Measurements from ENCODE around the gene NELFCD. TPM values are rescaled to one million over a fixed set of nuclear protein-coding genes. Genes with fewer than 3 reads are reported as not detected.
"Not testable (repeated sequence)": the region's sequence is repeated elsewhere in the genome, so short reads cannot be mapped to it uniquely, and the experiment has no call there.

Gene NELFCD
- polyA plus RNA-seq, 6 donors from 2014 or later: 78.9 to 128 (median 86.2) TPM

- ATAC-seq (ENCODE audit: low read depth in 2 of 2): no peak
- Mint-ChIP-seq H3K36me3 (peaks cover 8 to 24% of the 10 kb centered on the region in 2 donors), H3K9me3 (no peaks in the 10 kb centered on the region), H3K27ac (peak overlapping the region; percentile 61 to 98 (median 94)), H3K4me3 (peak overlapping the region; percentile 81 to 97 (median 94)), H3K4me1 (peaks cover 26 to 56% (median 43%) of the 10 kb centered on the region in 3 donors), H3K27me3 (no peaks in the 10 kb centered on the region)
- no peak for DNase-seq
These were observed 50.0 kb downstream of the NELFCD start for GRCh38 chr20:59030911-59031563.

GRCh38 chr20:59031564-59032022 is 50.5 kb downstream of the NELFCD start:
- H3K9me3 Mint-ChIP-seq: no peaks in the 10 kb centered on the region
- DNase-seq (no peak), ATAC-seq (ENCODE audit: low read depth in 2 of 2) (no peak)
- H3K27ac Mint-ChIP-seq: peak overlapping the region; percentile 89 to 98 (median 94)
- peaks cover 9 to 24% of the 10 kb centered on the region in 2 donors for H3K36me3 Mint-ChIP-seq
- H3K27me3 Mint-ChIP-seq: no peaks in the 10 kb centered on the region
- peaks cover 26 to 54% (median 42%) of the 10 kb centered on the region in 3 donors for H3K4me1 Mint-ChIP-seq
- H3K4me3 Mint-ChIP-seq: peak overlapping the region; percentile 81 to 97 (median 94)

GRCh38 chr20:59032023-59032712 is 51.1 kb downstream of the NELFCD start, which contains the start of gene ATP5F1E:
ATP5F1E (minus strand) TSS chr20:59032335; CDS start chr20:59032251, 84 bp downstream.
- peak; percentile 91 for ATAC-seq (ENCODE audit: low read depth in 2 of 2)
- Mint-ChIP-seq H3K4me1 (peaks cover 25 to 48% (median 37%) of the 10 kb centered on the region in 3 donors), H3K36me3 (peaks cover 15 to 25% of the 10 kb centered on the region in 2 donors)

GRCh38 chr20:59032713-59033059 is 51.6 kb downstream of the NELFCD start:
- Mint-ChIP-seq H3K9me3 (no peaks in the 10 kb centered on the region), H3K36me3 (peaks cover 18 to 20% of the 10 kb centered on the region in 2 donors), H3K27ac (peak overlapping the region; percentile 91 to 99 (median 98)), H3K27me3 (no peaks in the 10 kb centered on the region), H3K4me3 (peak overlapping the region; percentile 81 to 95 (median 92)), H3K4me1 (peaks cover 23 to 43% (median 31%) of the 10 kb centered on the region in 3 donors)
- ATAC-seq (ENCODE audit: low read depth in 2 of 2): peak in 1 of 2 donors; percentile 33
- no peak for DNase-seq

More at GRCh38 chr20:59032023-59032712, 51.1 kb downstream of the NELFCD start, which contains the start of gene ATP5F1E:
- H3K27me3 Mint-ChIP-seq: no peaks in the 10 kb centered on the region
- H3K27ac Mint-ChIP-seq: peak within 1 kb of the TSS; percentile 93 to 99 (median 98)
- peak; percentile 98 for DNase-seq
- H3K9me3 Mint-ChIP-seq: no peaks in the 10 kb centered on the region
- H3K4me3 Mint-ChIP-seq: peak within 1 kb of the TSS; percentile 81 to 97 (median 94)

- ATAC-seq (ENCODE audit: low read depth in 2 of 2): no peak
- Mint-ChIP-seq H3K27ac (peak overlapping the region in 5 of 6 donors; percentile 94 to 99 (median 98)), H3K27me3 (no peaks in the 10 kb centered on the region), H3K4me3 (peak overlapping the region in 7 of 8 donors; percentile 81 to 95 (median 91)), H3K4me1 (peaks cover 23 to 42% (median 29%) of the 10 kb centered on the region in 3 donors), H3K36me3 (peaks cover 18 to 19% of the 10 kb centered on the region in 2 donors), H3K9me3 (no peaks in the 10 kb centered on the region)
- no peak for DNase-seq
These were observed 52.0 kb downstream of the NELFCD start for GRCh38 chr20:59033093-59033492.

GRCh38 chr20:59033616-59034165 is 52.6 kb downstream of the NELFCD start:
- Mint-ChIP-seq H3K9me3 (no peaks in the 10 kb centered on the region), H3K36me3 (peaks cover 18 to 19% of the 10 kb centered on the region in 2 donors), H3K4me1 (peaks cover 24 to 37% (median 25%) of the 10 kb centered on the region in 3 donors), H3K4me3 (peak overlapping the region in 4 of 8 donors; percentile 7 to 70 (median 58)), H3K27me3 (no peaks in the 10 kb centered on the region), H3K27ac (no peak overlapping the region)
- ATAC-seq (ENCODE audit: low read depth in 2 of 2) (no peak), DNase-seq (no peak)

- ATAC-seq (ENCODE audit: low read depth in 2 of 2): no peak
- H3K27ac Mint-ChIP-seq: peak overlapping the region in 1 of 6 donors; percentile 2
- no peak for DNase-seq
- peaks cover 19 to 32% (median 29%) of the 10 kb centered on the region in 3 donors for H3K4me1 Mint-ChIP-seq
- H3K9me3 Mint-ChIP-seq: no peaks in the 10 kb centered on the region
- H3K36me3 Mint-ChIP-seq: peaks cover 18 to 19% of the 10 kb centered on the region in 2 donors
- no peaks in the 10 kb centered on the region for H3K27me3 Mint-ChIP-seq
- H3K4me3 Mint-ChIP-seq: peak overlapping the region in 1 of 8 donors; percentile 28
These were observed 54.3 kb downstream of the NELFCD start for GRCh38 chr20:59035381-59035780.

- DNase-seq (no peak), ATAC-seq (ENCODE audit: low read depth in 2 of 2) (no peak)
- H3K4me1 Mint-ChIP-seq: peaks cover 24 to 33% (median 33%) of the 10 kb centered on the region in 3 donors
- no peak overlapping the region for H3K27ac Mint-ChIP-seq
- no peaks in the 10 kb centered on the region for H3K9me3 Mint-ChIP-seq
- H3K27me3 Mint-ChIP-seq: no peaks in the 10 kb centered on the region
- peak overlapping the region in 1 of 8 donors; percentile 2 for H3K4me3 Mint-ChIP-seq
- H3K36me3 Mint-ChIP-seq: peaks cover 18 to 27% of the 10 kb centered on the region in 2 donors
These were observed 56.3 kb downstream of the NELFCD start for GRCh38 chr20:59037386-59037785.

GRCh38 chr20:59039233-59039632 is 58.2 kb downstream of the NELFCD start:
- H3K4me3 Mint-ChIP-seq: peak overlapping the region in 1 of 8 donors; percentile 82
- DNase-seq (no peak), ATAC-seq (ENCODE audit: low read depth in 2 of 2) (no peak)
- H3K36me3 Mint-ChIP-seq: peaks cover 18 to 27% of the 10 kb centered on the region in 2 donors
- H3K27me3 Mint-ChIP-seq: no peaks in the 10 kb centered on the region
- H3K27ac Mint-ChIP-seq: peak overlapping the region in 1 of 6 donors; percentile 27
- H3K9me3 Mint-ChIP-seq: no peaks in the 10 kb centered on the region
- peaks cover 31 to 40% (median 39%) of the 10 kb centered on the region in 3 donors for H3K4me1 Mint-ChIP-seq

- Mint-ChIP-seq H3K4me3 (peak overlapping the region; percentile 60 to 97 (median 88)), H3K27ac (peak overlapping the region in 2 of 6 donors; percentile 53 to 92), H3K9me3 (no peaks in the 10 kb centered on the region), H3K4me1 (peaks cover 39 to 54% (median 47%) of the 10 kb centered on the region in 3 donors), H3K36me3 (peaks cover 13 to 16% of the 10 kb centered on the region in 2 donors), H3K27me3 (no peaks in the 10 kb centered on the region)
- no peak for ATAC-seq (ENCODE audit: low read depth in 2 of 2)
- no peak for DNase-seq
These were observed 59.6 kb downstream of the NELFCD start for GRCh38 chr20:59040667-59041066.

- ATAC-seq (ENCODE audit: low read depth in 2 of 2); H3K27me3 Mint-ChIP-seq; H3K9me3 Mint-ChIP-seq; DNase-seq: not testable (repeated sequence)
- H3K4me1 Mint-ChIP-seq: peaks cover 39 to 55% (median 47%) of the 10 kb centered on the region in 3 donors
- H3K27ac Mint-ChIP-seq: peak overlapping the region in 5 of 6 donors; percentile 53 to 92 (median 67)
- H3K36me3 Mint-ChIP-seq: peaks cover 9 to 14% of the 10 kb centered on the region in 2 donors
- peak overlapping the region; percentile 60 to 97 (median 88) for H3K4me3 Mint-ChIP-seq
These were observed 60.4 kb downstream of the NELFCD start for GRCh38 chr20:59041487-59041886.

- peaks cover 39 to 55% (median 47%) of the 10 kb centered on the region in 3 donors for H3K4me1 Mint-ChIP-seq
These were observed 61.2 kb downstream of the NELFCD start, which contains the start of gene PRELID3B for GRCh38 chr20:59042151-59042795. PRELID3B (minus strand) TSS chr20:59042786; CDS start chr20:59042730, 56 bp downstream.

More at GRCh38 chr20:59042151-59042795, 61.2 kb downstream of the NELFCD start, which contains the start of gene PRELID3B:
- peak within 1 kb of the TSS; percentile 82 to 97 (median 92) for H3K4me3 Mint-ChIP-seq
- H3K27ac Mint-ChIP-seq: peak within 1 kb of the TSS; percentile 74 to 98 (median 94)
- H3K9me3 Mint-ChIP-seq: no peaks in the 10 kb centered on the region
- peaks cover 2 to 8% of the 10 kb centered on the region in 2 donors for H3K36me3 Mint-ChIP-seq
- ATAC-seq (ENCODE audit: low read depth in 2 of 2) (peak; percentile 28 to 42), DNase-seq (no peak)
- H3K27me3 Mint-ChIP-seq: no peaks in the 10 kb centered on the region
